ENCODE measurements around the gene FBXL14.

FBXL14 gene

GRCh38 chr12:1634590-1635191 lies 40.3 kb upstream of the FBXL14 start:
- Histone ChIP-seq H3K23ac (ENCODE audit: low read length in 2 of 2) (no peak overlapping the region), H3K4ac (ENCODE audit: low read depth in 1 of 2, low read length in 2 of 2) (no peak overlapping the region), H3K9me3 (ENCODE audit: control insufficient read depth, low read length) (no peaks in the 10 kb centered on the region), H4K8ac (ENCODE audit: low read length) (no peak overlapping the region), H2AK5ac (ENCODE audit: low read length, severe bottlenecking) (no peak overlapping the region), H3K18ac (ENCODE audit: low read depth in 1 of 2, low read length in 2 of 2) (no peak overlapping the region), H2AFZ (ENCODE audit: low read depth, low read length) (no peak overlapping the region), H3K36me3 (ENCODE audit: control insufficient read depth in 1 of 2, insufficient read depth in 2 of 2, low read depth in 1 of 2, low read length in 2 of 2) (peaks cover 16 to 62% of the 10 kb centered on the region in 2 experiments), H3K4me1 (ENCODE audit: control insufficient read depth, insufficient read depth, low read depth, low read length) (peaks cover 20% of the 10 kb centered on the region), H3K79me1 (replicated peaks; ENCODE audit: low read length, poor library complexity, severe bottlenecking) (peaks cover 6% of the 10 kb centered on the region), H3K27me3 (ENCODE audit: control insufficient read depth in 1 of 2, insufficient read depth in 1 of 2, low read length in 2 of 2) (no peaks in the 10 kb centered on the region), H3K4me2 (ENCODE audit: low read length, poor library complexity, severe bottlenecking) (no peak overlapping the region), H3K27ac (ENCODE audit: low read length, poor library complexity, severe bottlenecking) (no peak overlapping the region), H2BK15ac (ENCODE audit: low read depth, poor library complexity, severe bottlenecking) (no peak overlapping the region), H3K9ac (ENCODE audit: low read length) (peak overlapping the region; percentile 6), H4K91ac (ENCODE audit: low read length) (peak overlapping the region; percentile 18), H2BK5ac (ENCODE audit: low read depth, low read length, poor library complexity, severe bottlenecking) (no peak overlapping the region), H2BK12ac (ENCODE audit: low read length in 2 of 2) (no peak overlapping the region), H3K14ac (ENCODE audit: low read length in 2 of 2) (no peak overlapping the region), H2BK120ac (ENCODE audit: low read depth, low read length) (no peak overlapping the region), H3K4me3 (ENCODE audit: insufficient read depth in 1 of 2, low read depth in 1 of 2, low read length in 2 of 2) (no peak overlapping the region)
- DNase-seq = peak; percentile 65
- WGBS = 51% methylated on average over 16 of the region's 16 CpGs

GRCh38 chr12:1634149-1634548 lies 39.8 kb upstream of the FBXL14 start:
- peaks cover 25% of the 10 kb centered on the region for H3K4me1 ChIP-seq (ENCODE audit: control insufficient read depth, insufficient read depth, low read depth, low read length)
- WGBS = 70% methylated on average over 7 of the region's 7 CpGs
- H3K9ac ChIP-seq (ENCODE audit: low read length) = peak overlapping the region; percentile 6
- H3K4ac ChIP-seq (ENCODE audit: low read depth in 1 of 2, low read length in 2 of 2) = no peak overlapping the region
- H3K36me3 ChIP-seq (ENCODE audit: control insufficient read depth in 1 of 2, insufficient read depth in 2 of 2, low read depth in 1 of 2, low read length in 2 of 2) = peaks cover 11 to 59% of the 10 kb centered on the region in 2 experiments
- no peak overlapping the region for H3K4me2 ChIP-seq (ENCODE audit: low read length, poor library complexity, severe bottlenecking)
- no peak overlapping the region for H2BK120ac ChIP-seq (ENCODE audit: low read depth, low read length)
- DNase-seq = no peak
- H3K27me3 ChIP-seq (ENCODE audit: control insufficient read depth in 1 of 2, insufficient read depth in 1 of 2, low read length in 2 of 2) = peaks cover 0 to 5% of the 10 kb centered on the region in 2 experiments
- no peak overlapping the region for H3K23ac ChIP-seq (ENCODE audit: low read length in 2 of 2)
- H2BK12ac ChIP-seq (ENCODE audit: low read length in 2 of 2) = no peak overlapping the region
- H3K14ac ChIP-seq (ENCODE audit: low read length in 2 of 2) = no peak overlapping the region
- peak overlapping the region; percentile 18 for H4K91ac ChIP-seq (ENCODE audit: low read length)
- no peak overlapping the region for H2AK5ac ChIP-seq (ENCODE audit: low read length, severe bottlenecking)
- no peak overlapping the region for H2AFZ ChIP-seq (ENCODE audit: low read depth, low read length)
- no peak overlapping the region for H3K4me3 ChIP-seq (ENCODE audit: insufficient read depth in 1 of 2, low read depth in 1 of 2, low read length in 2 of 2)
- no peaks in the 10 kb centered on the region for H3K9me3 ChIP-seq (ENCODE audit: control insufficient read depth, low read length)
- peaks cover 8% of the 10 kb centered on the region for H3K79me1 ChIP-seq (replicated peaks; ENCODE audit: low read length, poor library complexity, severe bottlenecking)
- H2BK5ac ChIP-seq (ENCODE audit: low read depth, low read length, poor library complexity, severe bottlenecking) = no peak overlapping the region
- no peak overlapping the region for H3K18ac ChIP-seq (ENCODE audit: low read depth in 1 of 2, low read length in 2 of 2)
- no peak overlapping the region for H3K27ac ChIP-seq (ENCODE audit: low read length, poor library complexity, severe bottlenecking)
- H4K8ac ChIP-seq (ENCODE audit: low read length) = no peak overlapping the region
- H2BK15ac ChIP-seq (ENCODE audit: low read depth, poor library complexity, severe bottlenecking) = no peak overlapping the region

GRCh38 chr12:1633459-1633858 lies 39.1 kb upstream of the FBXL14 start:
- Histone ChIP-seq H2AK5ac (ENCODE audit: low read length, severe bottlenecking) (no peak overlapping the region), H3K27me3 (ENCODE audit: control insufficient read depth in 1 of 2, insufficient read depth in 1 of 2, low read length in 2 of 2) (peaks cover 0 to 8% of the 10 kb centered on the region in 2 experiments), H3K18ac (ENCODE audit: low read depth in 1 of 2, low read length in 2 of 2) (no peak overlapping the region), H3K23ac (ENCODE audit: low read length in 2 of 2) (no peak overlapping the region), H3K14ac (ENCODE audit: low read length in 2 of 2) (no peak overlapping the region), H3K36me3 (ENCODE audit: control insufficient read depth in 1 of 2, insufficient read depth in 2 of 2, low read depth in 1 of 2, low read length in 2 of 2) (peaks cover 11 to 54% of the 10 kb centered on the region in 2 experiments), H4K8ac (ENCODE audit: low read length) (no peak overlapping the region), H2BK15ac (ENCODE audit: low read depth, poor library complexity, severe bottlenecking) (no peak overlapping the region), H2BK5ac (ENCODE audit: low read depth, low read length, poor library complexity, severe bottlenecking) (no peak overlapping the region), H3K4ac (ENCODE audit: low read depth in 1 of 2, low read length in 2 of 2) (no peak overlapping the region), H2BK120ac (ENCODE audit: low read depth, low read length) (no peak overlapping the region), H3K27ac (ENCODE audit: low read length, poor library complexity, severe bottlenecking) (no peak overlapping the region), H3K4me1 (ENCODE audit: control insufficient read depth, insufficient read depth, low read depth, low read length) (peaks cover 27% of the 10 kb centered on the region), H3K9me3 (ENCODE audit: control insufficient read depth, low read length) (no peaks in the 10 kb centered on the region), H2BK12ac (ENCODE audit: low read length in 2 of 2) (no peak overlapping the region), H3K4me2 (ENCODE audit: low read length, poor library complexity, severe bottlenecking) (no peak overlapping the region), H3K9ac (ENCODE audit: low read length) (no peak overlapping the region), H2AFZ (ENCODE audit: low read depth, low read length) (no peak overlapping the region), H3K4me3 (ENCODE audit: insufficient read depth in 1 of 2, low read depth in 1 of 2, low read length in 2 of 2) (no peak overlapping the region), H4K91ac (ENCODE audit: low read length) (no peak overlapping the region), H3K79me1 (replicated peaks; ENCODE audit: low read length, poor library complexity, severe bottlenecking) (peaks cover 11% of the 10 kb centered on the region)
- WGBS = 100% methylated on average over 1 of the region's 3 CpGs
- no peak for DNase-seq

- Histone ChIP-seq H4K8ac (ENCODE audit: low read length) (no peak overlapping the region), H3K27me3 (ENCODE audit: control insufficient read depth in 1 of 2, insufficient read depth in 1 of 2, low read length in 2 of 2) (peaks cover 0 to 8% of the 10 kb centered on the region in 2 experiments), H2AK5ac (ENCODE audit: low read length, severe bottlenecking) (no peak overlapping the region), H3K9me3 (ENCODE audit: control insufficient read depth, low read length) (no peaks in the 10 kb centered on the region), H2AFZ (ENCODE audit: low read depth, low read length) (no peak overlapping the region), H2BK15ac (ENCODE audit: low read depth, poor library complexity, severe bottlenecking) (no peak overlapping the region), H3K4me2 (ENCODE audit: low read length, poor library complexity, severe bottlenecking) (no peak overlapping the region), H2BK12ac (ENCODE audit: low read length in 2 of 2) (no peak overlapping the region), H3K4me3 (ENCODE audit: insufficient read depth in 1 of 2, low read depth in 1 of 2, low read length in 2 of 2) (no peak overlapping the region), H3K23ac (ENCODE audit: low read length in 2 of 2) (no peak overlapping the region), H2BK5ac (ENCODE audit: low read depth, low read length, poor library complexity, severe bottlenecking) (no peak overlapping the region), H3K36me3 (ENCODE audit: control insufficient read depth in 1 of 2, insufficient read depth in 2 of 2, low read depth in 1 of 2, low read length in 2 of 2) (peaks cover 11 to 48% of the 10 kb centered on the region in 2 experiments), H3K4ac (ENCODE audit: low read depth in 1 of 2, low read length in 2 of 2) (no peak overlapping the region), H4K91ac (ENCODE audit: low read length) (no peak overlapping the region), H3K9ac (ENCODE audit: low read length) (no peak overlapping the region), H3K18ac (ENCODE audit: low read depth in 1 of 2, low read length in 2 of 2) (no peak overlapping the region), H3K27ac (ENCODE audit: low read length, poor library complexity, severe bottlenecking) (no peak overlapping the region), H3K14ac (ENCODE audit: low read length in 2 of 2) (no peak overlapping the region), H2BK120ac (ENCODE audit: low read depth, low read length) (no peak overlapping the region), H3K79me1 (replicated peaks; ENCODE audit: low read length, poor library complexity, severe bottlenecking) (peaks cover 11% of the 10 kb centered on the region), H3K4me1 (ENCODE audit: control insufficient read depth, insufficient read depth, low read depth, low read length) (peaks cover 27% of the 10 kb centered on the region)
- WGBS = 85% methylated on average over 14 of the region's 14 CpGs
- DNase-seq = no peak
Measured at GRCh38 chr12:1632702-1633101, 38.3 kb upstream of the FBXL14 start.

Data from mesenchymal stem cell (in vitro differentiated cells and primary cell).